Mesodermal cell (in vitro differentiated cells): ENCODE measurements around the gene PFKFB4.
"Not testable (repeated sequence)": the region's sequence is repeated elsewhere in the genome, so short reads cannot be mapped to it uniquely, and the experiment has no call there.

ENCODE experiments used
- H3K27ac ChIP-seq: 2 replicates; pipeline ENCODE4 v1.7.0; 2013; ENCODE audit warnings: mild to moderate bottlenecking, low read depth, low read length, moderate library complexity; ENCODE audit not compliant: severe bottlenecking
- H3K36me3 ChIP-seq: 2 replicates; pipeline ENCODE4 v1.7.1; 2013; ENCODE audit warnings: mild to moderate bottlenecking, low read length, moderate library complexity; ENCODE audit not compliant: control insufficient read depth, insufficient read depth
- H3K4me1 ChIP-seq: one replicate; pipeline ENCODE4 v1.7.1; 2013; ENCODE audit warnings: mild to moderate bottlenecking, low read length; ENCODE audit not compliant: insufficient read depth, control insufficient read depth, poor library complexity, severe bottlenecking
- H3K4me3 ChIP-seq: 2 replicates; pipeline ENCODE4 v1.7.0; 2013; ENCODE audit warnings: low read length, control low read depth, mild to moderate bottlenecking; ENCODE audit not compliant: insufficient read depth, poor library complexity, severe bottlenecking; ENCODE audit errors: extremely low read depth
- H3K9me3 ChIP-seq: 2 replicates; pipeline ENCODE4 v1.7.1; 2013; ENCODE audit warnings: mild to moderate bottlenecking, low read length, moderate library complexity; ENCODE audit not compliant: control insufficient read depth
- WGBS, 2 experiments: methylation state at CpG; one replicate each; pipeline ENCODE4 v1.1.5; 2013; ENCODE audit warnings: missing lambda C conversion rate in 2 of 2; ENCODE audit not compliant: insufficient coverage in 2 of 2; 5-methylcytosine and 5-hydroxymethylcytosine counted together

The PFKFB4 gene

GRCh38 chr3:48548126-48548525 is 8.5 kb downstream of the PFKFB4 start:
- H3K27ac ChIP-seq, result no peak overlapping the region
- no peaks in the 10 kb centered on the region for H3K9me3 ChIP-seq
- WGBS, 2 experiments, result 88 to 100% methylated on average over 1 to 4 of the region's 5 CpGs
- no peak overlapping the region for H3K4me3 ChIP-seq
- H3K4me1 ChIP-seq, result no peaks in the 10 kb centered on the region
- H3K36me3 ChIP-seq, result peaks cover 52% of the 10 kb centered on the region

- no peaks in the 10 kb centered on the region for H3K4me1 ChIP-seq
- no peaks in the 10 kb centered on the region for H3K9me3 ChIP-seq
- no peak overlapping the region for H3K4me3 ChIP-seq
- H3K27ac ChIP-seq, result no peak overlapping the region
- H3K36me3 ChIP-seq, result peaks cover 54% of the 10 kb centered on the region
- WGBS, 2 experiments, result 94 to 97% methylated on average over 4 of the region's 4 CpGs
These were observed 10.3 kb downstream of the PFKFB4 start for GRCh38 chr3:48546203-48546829.

DNA sequence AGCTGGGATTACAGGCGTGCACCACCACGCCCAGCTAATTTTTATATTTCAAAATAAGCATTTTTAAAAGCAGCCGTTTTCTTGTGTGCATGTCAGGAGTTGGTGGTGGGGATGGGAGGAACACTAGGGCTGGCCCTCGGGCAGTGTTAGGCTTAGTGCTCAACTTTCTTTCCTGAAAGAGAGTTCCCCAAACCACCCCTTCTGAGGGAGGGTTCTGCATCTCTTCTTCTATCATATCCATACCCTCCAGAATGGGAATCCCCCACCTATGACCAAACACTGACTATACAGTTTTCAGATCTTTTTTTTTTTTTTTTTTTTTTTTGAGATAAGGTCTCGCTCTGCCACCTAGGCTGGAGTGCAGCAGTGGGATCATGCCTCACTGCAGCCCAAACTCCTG is 12.5 kb downstream of the PFKFB4 start:
- Histone ChIP-seq H3K36me3 (peaks cover 56% of the 10 kb centered on the region), H3K4me1 (no peaks in the 10 kb centered on the region), H3K27ac (no peak overlapping the region), H3K9me3 (no peaks in the 10 kb centered on the region), H3K4me3 (no peak overlapping the region)
- WGBS, 2 experiments, result 80 to 100% methylated on average over 1 of the region's 5 CpGs

GRCh38 chr3:48543271-48543866 is 13.2 kb downstream of the PFKFB4 start:
- Histone ChIP-seq H3K27ac (no peak overlapping the region), H3K4me1 (no peaks in the 10 kb centered on the region), H3K36me3 (peaks cover 63% of the 10 kb centered on the region), H3K4me3 (no peak overlapping the region), H3K9me3 (no peaks in the 10 kb centered on the region)
- 92 to 94% methylated on average over 6 of the region's 9 CpGs for WGBS, 2 experiments

DNA sequence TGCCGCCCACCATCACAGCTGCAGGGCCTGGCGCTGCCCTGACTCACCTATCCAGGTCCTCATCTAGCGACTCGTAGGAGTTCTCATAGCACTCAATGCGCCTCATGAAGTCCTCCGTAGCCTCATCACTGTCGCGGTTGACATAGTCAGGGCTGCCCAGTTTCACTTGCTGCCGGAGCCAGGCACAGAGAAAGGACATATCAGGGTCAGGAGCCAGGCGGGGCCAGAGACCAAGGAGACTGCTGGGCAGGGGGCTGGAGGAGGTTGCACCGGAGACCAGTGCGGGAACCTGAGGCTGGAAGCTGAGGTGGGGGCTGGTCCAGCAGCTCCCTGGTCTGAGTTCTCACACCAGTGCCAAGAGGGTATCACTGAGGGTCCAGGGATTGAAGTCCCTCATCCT is 18.2 kb downstream of the PFKFB4 start:
- Histone ChIP-seq H3K4me1 (no peaks in the 10 kb centered on the region), H3K36me3 (peaks cover 72% of the 10 kb centered on the region), H3K9me3 (no peaks in the 10 kb centered on the region), H3K4me3 (no peak overlapping the region), H3K27ac (no peak overlapping the region)
- WGBS, 2 experiments, result 96 to 97% methylated on average over 10 to 12 of the region's 12 CpGs

DNA sequence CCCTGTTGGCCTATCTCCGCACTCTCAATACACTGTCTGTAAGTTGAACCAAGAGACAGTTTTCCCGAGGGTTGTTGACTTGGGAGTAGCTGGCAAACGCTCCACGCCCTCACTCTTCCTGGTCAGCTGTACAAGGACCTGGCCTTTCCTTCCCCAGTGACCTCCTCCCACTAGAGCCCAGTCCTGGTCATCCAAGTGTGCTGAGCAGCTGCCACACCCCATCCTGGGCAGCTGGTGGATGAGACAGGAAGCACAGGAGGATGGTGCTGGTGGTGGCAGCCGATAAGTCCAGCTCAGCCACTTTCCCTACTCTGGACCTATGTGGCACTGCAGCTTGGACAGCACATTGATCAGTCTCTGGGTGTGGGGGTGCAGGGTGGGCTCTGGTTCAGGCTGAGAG is 19.8 kb downstream of the PFKFB4 start:
- 94 to 100% methylated on average over 3 to 4 of the region's 5 CpGs for WGBS, 2 experiments
- Histone ChIP-seq H3K4me3 (no peak overlapping the region), H3K4me1 (no peaks in the 10 kb centered on the region), H3K27ac (no peak overlapping the region), H3K36me3 (peaks cover 75% of the 10 kb centered on the region), H3K9me3 (no peaks in the 10 kb centered on the region)

- Histone ChIP-seq H3K27ac (no peak overlapping the region), H3K4me1 (no peaks in the 10 kb centered on the region), H3K36me3 (peaks cover 77% of the 10 kb centered on the region), H3K9me3 (no peaks in the 10 kb centered on the region), H3K4me3 (no peak overlapping the region)
- 96 to 97% methylated on average over 18 of the region's 19 CpGs for WGBS, 2 experiments
These were observed 20.5 kb downstream of the PFKFB4 start for GRCh38 chr3:48536116-48536515.

DNA sequence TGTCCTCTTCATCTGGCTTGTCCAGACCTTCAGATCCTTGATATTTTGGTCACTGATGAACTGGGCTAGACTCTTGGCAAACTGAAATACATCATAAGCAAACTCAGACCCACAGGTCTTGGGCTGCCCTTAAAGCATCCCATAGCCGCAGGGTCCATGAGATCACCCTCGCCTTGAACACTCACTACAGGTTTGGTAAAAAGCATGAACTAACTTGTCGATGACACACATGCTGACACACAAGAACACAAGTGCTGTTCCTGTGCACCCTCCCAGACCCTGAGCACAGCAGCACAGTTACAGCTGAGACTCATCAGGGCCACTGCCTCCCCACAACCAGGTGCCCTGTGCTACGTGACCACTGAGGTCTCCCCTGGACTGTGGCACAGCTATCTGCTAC is 21.0 kb downstream of the PFKFB4 start:
- no peak overlapping the region for H3K4me3 ChIP-seq
- 96 to 100% methylated on average over 4 of the region's 4 CpGs for WGBS, 2 experiments
- no peaks in the 10 kb centered on the region for H3K9me3 ChIP-seq
- H3K27ac ChIP-seq, result no peak overlapping the region
- H3K4me1 ChIP-seq, result no peaks in the 10 kb centered on the region
- H3K36me3 ChIP-seq, result peaks cover 81% of the 10 kb centered on the region

GRCh38 chr3:48532977-48533337 is 23.6 kb downstream of the PFKFB4 start:
- WGBS, 2 experiments, result no CpG with 5 or more reads among the region's 2 CpGs
- H3K9me3 ChIP-seq, result no peaks in the 10 kb centered on the region
- H3K27ac ChIP-seq, result no peak overlapping the region
- H3K4me1 ChIP-seq, result no peaks in the 10 kb centered on the region
- peaks cover 78% of the 10 kb centered on the region for H3K36me3 ChIP-seq
- H3K4me3 ChIP-seq, result no peak overlapping the region

- 80 to 92% methylated on average over 1 to 2 of the region's 6 CpGs for WGBS, 2 experiments
- H3K36me3 ChIP-seq, result peaks cover 77% of the 10 kb centered on the region
- no peak overlapping the region for H3K4me3 ChIP-seq
- no peak overlapping the region for H3K27ac ChIP-seq
- no peaks in the 10 kb centered on the region for H3K4me1 ChIP-seq
- H3K9me3 ChIP-seq, result no peaks in the 10 kb centered on the region
These were observed 24.2 kb downstream of the PFKFB4 start for GRCh38 chr3:48532271-48532976.

DNA sequence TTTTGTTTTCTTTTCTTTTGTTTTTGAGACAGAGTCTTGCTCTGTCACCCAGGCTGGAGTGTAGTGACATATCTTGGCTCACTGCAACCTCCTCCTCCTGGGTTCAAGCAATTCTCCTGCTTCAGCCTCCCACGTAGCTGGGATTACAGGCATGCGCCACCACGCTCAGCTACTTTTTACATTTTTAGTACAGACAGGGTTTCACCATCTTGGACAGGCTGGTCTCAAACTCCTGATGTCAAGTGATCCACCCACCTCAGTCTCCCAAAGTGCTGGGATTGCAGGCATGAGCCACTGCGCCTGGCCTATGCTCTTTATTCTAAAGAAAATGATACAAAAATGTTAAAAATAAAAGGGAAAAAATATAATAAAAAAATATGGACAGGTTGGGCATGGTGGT is 25.9 kb downstream of the PFKFB4 start:
- not testable (repeated sequence) for H3K9me3 ChIP-seq

More for the DNA sequence above, 25.9 kb downstream of the PFKFB4 start:
- WGBS, 2 experiments, result 97% methylated on average over 3 of the region's 4 CpGs; no CpG with 5 or more reads in 1 of the 2 experiments
- peaks cover 65% of the 10 kb centered on the region for H3K36me3 ChIP-seq
- H3K4me3 ChIP-seq, H3K4me1 ChIP-seq, H3K27ac ChIP-seq: not testable (repeated sequence)
